ENCODE data around the gene MARCHF4. TPM values are rescaled to one million over a fixed set of nuclear protein-coding genes. Genes with fewer than 3 reads are reported as not detected.
"Not testable (repeated sequence)": the region's sequence is repeated elsewhere in the genome, so short reads cannot be mapped to it uniquely, and the experiment has no call there.

MARCHF4 gene
- total and polyA plus RNA-seq, 11 donors, result 0.01 to 0.56 (median 0.14) TPM; not detected in 6

DNA sequence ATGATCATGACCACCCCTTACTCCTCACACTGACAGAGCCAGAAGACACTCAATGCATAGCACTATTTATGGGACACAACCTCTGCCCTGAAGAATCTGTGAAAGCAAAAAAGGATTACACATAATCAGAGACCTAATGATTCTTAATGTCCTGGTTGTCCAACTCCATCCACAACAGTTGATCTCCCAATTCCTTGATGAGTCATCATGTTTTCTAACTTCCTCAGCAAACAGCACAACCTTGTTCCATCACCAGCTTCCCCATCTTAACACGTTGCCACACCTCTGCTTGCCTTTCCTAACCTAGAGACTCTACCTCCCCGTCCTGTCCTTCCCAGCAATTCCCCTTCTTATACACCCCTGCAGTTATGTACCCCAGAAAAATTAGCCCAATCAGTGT lies 13.2 kb upstream of the MARCHF4 start:
- no peak for ATAC-seq
- WGBS, 4 donors, result 55 to 73% (median 61%) methylated on average over 2 of the region's 2 CpGs

DNA sequence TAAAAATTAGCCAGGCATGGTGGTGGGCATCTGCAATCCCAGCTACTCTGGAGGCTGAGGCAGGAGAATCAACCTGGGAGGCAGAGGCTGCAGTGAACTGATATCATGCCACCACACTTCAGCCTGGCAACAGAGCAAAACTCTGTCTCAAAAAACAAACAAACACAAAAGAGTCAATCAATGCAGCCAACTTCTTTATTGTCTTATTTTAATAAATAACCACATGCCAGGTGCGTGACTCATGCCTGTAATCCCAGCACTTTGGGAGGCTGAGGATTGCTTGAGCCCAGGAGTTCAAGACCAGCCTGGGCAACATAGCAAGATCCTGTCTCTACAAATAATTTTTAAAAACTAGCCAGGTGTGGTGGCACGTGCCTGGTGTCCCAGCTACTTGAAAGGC lies 12.1 kb upstream of the MARCHF4 start:
- intact Hi-C loops (cut with DNase I); H3K36me3 ChIP-seq; H3K4me3 ChIP-seq; H3K27me3 ChIP-seq; H3K27ac ChIP-seq; ATAC-seq; DNase-seq; H3K9me3 ChIP-seq: not testable (repeated sequence)
- 79 to 89% (median 80%) methylated on average over 2 of the region's 2 CpGs for WGBS, 4 donors
- peaks cover 0 to 12% (median 0%) of the 10 kb centered on the region in 12 donors for H3K4me1 ChIP-seq

More for the DNA sequence above, 13.2 kb upstream of the MARCHF4 start:
- no peak overlapping the region for H3K4me3 ChIP-seq
- no peak for DNase-seq
- H3K27me3 ChIP-seq, result peaks cover 0 to 4% (median 0%) of the 10 kb centered on the region in 9 donors
- no peaks in the 10 kb centered on the region for H3K36me3 ChIP-seq
- no peak overlapping the region for H3K27ac ChIP-seq
- TF ChIP-seq POLR2A (IDR thresholded peaks at IDR 0.05), result no peak
- TF ChIP-seq, protein P1, sequence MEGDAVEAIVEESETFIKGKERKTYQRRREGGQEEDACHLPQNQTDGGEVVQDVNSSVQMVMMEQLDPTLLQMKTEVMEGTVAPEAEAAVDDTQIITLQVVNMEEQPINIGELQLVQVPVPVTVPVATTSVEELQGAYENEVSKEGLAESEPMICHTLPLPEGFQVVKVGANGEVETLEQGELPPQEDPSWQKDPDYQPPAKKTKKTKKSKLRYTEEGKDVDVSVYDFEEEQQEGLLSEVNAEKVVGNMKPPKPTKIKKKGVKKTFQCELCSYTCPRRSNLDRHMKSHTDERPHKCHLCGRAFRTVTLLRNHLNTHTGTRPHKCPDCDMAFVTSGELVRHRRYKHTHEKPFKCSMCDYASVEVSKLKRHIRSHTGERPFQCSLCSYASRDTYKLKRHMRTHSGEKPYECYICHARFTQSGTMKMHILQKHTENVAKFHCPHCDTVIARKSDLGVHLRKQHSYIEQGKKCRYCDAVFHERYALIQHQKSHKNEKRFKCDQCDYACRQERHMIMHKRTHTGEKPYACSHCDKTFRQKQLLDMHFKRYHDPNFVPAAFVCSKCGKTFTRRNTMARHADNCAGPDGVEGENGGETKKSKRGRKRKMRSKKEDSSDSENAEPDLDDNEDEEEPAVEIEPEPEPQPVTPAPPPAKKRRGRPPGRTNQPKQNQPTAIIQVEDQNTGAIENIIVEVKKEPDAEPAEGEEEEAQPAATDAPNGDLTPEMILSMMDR (IDR thresholded peaks at IDR 0.05), result no peak
- H3K9me3 ChIP-seq, result peaks cover 0 to 5% (median 0%) of the 10 kb centered on the region in 12 donors
- H3K4me1 ChIP-seq, result peaks cover 0 to 12% (median 0%) of the 10 kb centered on the region in 12 donors
- intact Hi-C loops (cut with DNase I), result no loop called here

- intact Hi-C loops (cut with DNase I), result no loop called here
- whole genome bisulfite sequencing, 4 donors, result 48 to 58% (median 56%) methylated on average over 5 of the region's 5 CpGs
- H3K36me3 ChIP-seq, result no peaks in the 10 kb centered on the region
These were observed 7.7 kb upstream of the MARCHF4 start for GRCh38 chr2:216379977-216380376.

DNA sequence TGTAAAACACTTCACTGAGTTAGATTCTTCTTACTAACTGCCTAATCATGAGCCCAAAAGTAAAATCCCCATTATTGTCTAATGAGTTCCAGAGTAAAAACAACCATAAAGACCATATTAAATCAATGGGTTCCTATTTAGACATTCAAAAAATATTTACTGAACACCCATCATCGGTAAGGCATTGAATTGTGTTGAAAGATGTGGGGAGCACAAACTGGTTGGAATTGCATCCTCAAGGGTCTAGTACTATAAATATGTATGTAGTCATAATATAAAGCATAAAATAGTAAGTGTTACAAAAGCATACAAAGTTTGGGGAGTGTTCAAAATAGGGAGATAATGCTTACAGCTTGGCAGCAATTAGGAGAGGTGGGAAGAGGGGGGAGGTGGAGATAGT lies 3.0 kb upstream of the MARCHF4 start:
- Histone ChIP-seq H3K4me1 (peaks cover 0 to 22% (median 13%) of the 10 kb centered on the region in 12 donors), H3K9me3 (no peaks in the 10 kb centered on the region), H3K27me3 (peaks cover 8 to 58% (median 20%) of the 10 kb centered on the region in 9 donors), H3K4me3 (no peak overlapping the region), H3K27ac (no peak overlapping the region), H3K36me3 (no peaks in the 10 kb centered on the region)
- TF ChIP-seq POLR2A (IDR thresholded peaks at IDR 0.05), result no peak
- TF ChIP-seq, protein P1 (IDR thresholded peaks at IDR 0.05), result no peak
- intact Hi-C loops (cut with DNase I), result no loop called here
- 76 to 82% (median 77%) methylated on average over 1 of the region's 1 CpG for WGBS, 4 donors
- DNase-seq, result no peak
- no peak for ATAC-seq

More at GRCh38 chr2:216379977-216380376, 7.7 kb upstream of the MARCHF4 start:
- DNase-seq (no peak), ATAC-seq (no peak)
- Histone ChIP-seq H3K27me3 (peaks cover 0 to 19% (median 5%) of the 10 kb centered on the region in 9 donors), H3K9me3 (no peaks in the 10 kb centered on the region), H3K4me1 (no peaks in the 10 kb centered on the region), H3K27ac (no peak overlapping the region), H3K4me3 (no peak overlapping the region)
- TF ChIP-seq, protein P1 (IDR thresholded peaks at IDR 0.05), result no peak
- no peak for TF ChIP-seq POLR2A (IDR thresholded peaks at IDR 0.05)

DNA sequence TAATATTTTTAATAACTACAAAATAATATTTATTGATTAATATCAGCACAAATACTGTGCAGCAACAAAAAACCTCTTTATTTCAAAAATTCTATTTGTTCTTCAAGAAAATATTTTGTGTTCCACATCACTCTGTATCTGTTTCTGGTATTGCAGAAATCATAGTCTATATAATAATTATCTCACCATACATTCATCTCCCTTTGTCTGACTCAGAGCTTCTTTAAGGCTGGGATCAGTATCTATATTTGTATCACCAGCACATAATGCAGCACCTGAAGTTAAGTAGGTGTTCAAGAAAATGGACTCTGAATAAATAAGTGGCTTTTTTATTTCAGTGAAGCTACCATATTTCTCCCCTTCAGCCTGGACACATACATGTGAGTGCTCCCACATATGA lies 1.6 kb upstream of the MARCHF4 start:
- H3K36me3 ChIP-seq, result no peaks in the 10 kb centered on the region
- ATAC-seq (no peak), DNase-seq (no peak)
- intact Hi-C loops (cut with DNase I), result no loop called here
- no peaks in the 10 kb centered on the region for H3K9me3 ChIP-seq
- H3K4me3 ChIP-seq, result no peak overlapping the region
- H3K4me1 ChIP-seq, result peaks cover 0 to 22% (median 13%) of the 10 kb centered on the region in 12 donors
- H3K27ac ChIP-seq, result no peak overlapping the region
- TF ChIP-seq, protein P1 (IDR thresholded peaks at IDR 0.05), result no peak
- TF ChIP-seq POLR2A (IDR thresholded peaks at IDR 0.05), result no peak
- peaks cover 8 to 66% (median 29%) of the 10 kb centered on the region in 9 donors for H3K27me3 ChIP-seq
